DMS53 treated with DMSO at 0.1 percent for 48 hours (cell line): Measurements from ENCODE around the gene SMIM11.
"Not testable (repeated sequence)": the region's sequence is repeated elsewhere in the genome, so short reads cannot be mapped to it uniquely, and the experiment has no call there.

ENCODE experiments used
- DNase-seq: peaks from one replicate; lab custom pipeline; 2025; ENCODE audit not compliant: unreplicated experiment; lab: John Stamatoyannopoulos, UW

SMIM11 gene

DNA sequence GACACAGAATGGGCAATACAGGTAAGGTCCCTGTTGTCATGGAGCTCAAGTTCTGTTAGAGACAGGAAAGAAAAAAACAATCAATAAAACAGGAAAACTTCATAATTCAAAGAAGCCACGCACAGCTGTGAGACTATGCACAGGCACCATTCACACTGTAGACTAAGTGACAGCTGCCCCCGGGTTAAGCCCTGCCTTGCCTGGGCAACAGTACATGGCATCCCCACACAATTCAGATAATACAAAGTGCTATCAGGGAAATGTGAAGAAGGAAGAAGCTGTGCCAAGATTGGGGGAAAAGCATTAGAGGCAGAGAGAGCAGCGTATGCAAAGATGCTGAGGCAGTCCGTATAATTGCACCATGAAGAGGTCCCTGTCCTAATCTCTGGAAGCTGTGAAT, 20.5 kb upstream of the SMIM11 start:
- DNase-seq, result no peak

DNA sequence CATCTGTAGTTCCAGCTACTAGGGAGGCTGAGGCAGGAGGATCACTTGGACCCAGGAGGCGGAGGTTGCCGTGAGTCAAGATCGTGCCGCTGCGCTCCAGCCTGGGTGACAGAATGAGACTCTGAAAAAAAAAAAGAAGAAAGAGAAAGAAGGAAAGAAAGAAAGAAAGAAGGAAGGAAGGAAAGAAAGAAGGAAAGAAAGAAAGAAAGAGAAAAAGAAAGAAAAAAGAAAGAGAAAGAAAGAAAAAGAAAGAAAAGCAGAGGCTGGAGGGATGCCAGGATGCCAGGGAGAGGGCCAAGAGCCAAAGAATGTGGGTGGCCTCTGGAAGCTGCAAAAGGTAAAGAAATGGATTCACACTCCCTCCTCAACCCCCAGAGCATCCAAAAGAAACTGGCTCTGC, 19.7 kb upstream of the SMIM11 start:
- no peak for DNase-seq

DNA sequence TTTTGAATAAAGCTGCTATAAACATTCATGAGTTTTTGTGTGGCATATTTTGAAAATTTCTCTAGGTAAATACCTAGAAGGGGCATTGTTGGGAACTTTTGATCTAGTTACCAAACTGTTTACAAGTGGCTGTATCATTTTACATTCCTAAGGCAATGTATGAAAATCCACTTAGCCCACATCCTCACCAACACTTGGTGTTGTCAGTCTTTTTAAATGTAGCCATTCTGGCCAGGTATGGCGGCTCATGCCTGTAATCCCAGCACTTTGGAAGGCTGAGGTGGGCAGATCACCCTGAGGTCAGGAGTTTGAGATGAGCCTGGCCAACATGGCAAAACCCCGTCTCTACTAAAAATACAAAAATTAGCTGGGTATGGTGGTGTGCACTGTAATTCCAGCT, 17.4 kb upstream of the SMIM11 start:
- DNase-seq, result no peak

DNA sequence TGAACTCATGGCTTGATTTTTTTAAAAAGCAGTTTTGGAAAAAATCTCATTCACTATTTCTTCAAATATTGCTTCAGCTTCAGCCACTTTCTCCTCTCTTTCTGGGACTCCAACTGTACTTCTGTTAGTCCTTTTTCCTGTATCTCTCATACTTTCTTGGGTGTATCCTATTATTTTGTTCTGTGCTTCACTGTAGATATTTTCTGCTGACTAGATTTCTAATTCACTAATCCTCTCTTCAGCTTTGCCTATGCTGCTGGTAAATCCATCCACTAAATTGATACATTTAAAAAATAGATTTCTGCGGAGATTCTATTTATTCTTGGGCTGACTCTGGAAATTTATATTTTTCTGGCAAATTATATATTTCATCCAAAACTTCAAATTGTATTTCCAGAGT, 16.4 kb upstream of the SMIM11 start:
- DNase-seq, result no peak

DNA sequence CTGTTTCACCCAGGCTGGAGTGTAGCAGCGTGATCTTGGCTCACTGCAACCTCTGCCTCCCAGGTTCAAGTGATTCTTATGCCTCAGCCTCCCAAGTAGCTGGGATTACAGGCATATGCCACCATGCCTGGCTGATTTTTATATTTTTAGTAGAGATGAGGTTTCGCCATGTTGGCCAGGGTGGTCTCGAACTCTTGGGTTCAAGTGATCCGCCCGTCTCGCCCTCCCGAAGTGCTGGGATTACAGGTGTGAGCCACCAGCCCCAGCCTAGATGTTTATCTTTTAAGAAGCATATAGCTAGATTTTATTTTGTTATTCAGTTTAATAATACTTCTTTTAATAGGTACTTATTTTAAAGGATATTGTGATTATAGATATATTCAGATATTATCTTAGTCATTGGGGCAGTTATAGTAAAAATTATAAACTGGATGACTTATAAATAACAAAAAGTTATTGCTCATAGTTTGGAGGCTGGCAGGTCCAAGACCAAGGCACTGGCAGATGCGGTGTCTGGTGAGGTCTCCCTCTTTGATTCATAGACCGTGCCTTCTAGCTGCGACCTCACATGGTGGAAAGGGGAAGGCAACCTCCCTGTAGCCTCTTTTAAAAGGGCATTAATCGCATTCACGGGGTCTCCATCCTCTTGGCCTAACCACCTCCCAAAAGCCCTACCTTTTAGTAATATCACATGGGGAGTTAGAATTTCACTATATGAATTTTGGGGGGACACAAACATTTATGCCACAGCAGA, 14.6 kb upstream of the SMIM11 start:
- no peak for DNase-seq

DNA sequence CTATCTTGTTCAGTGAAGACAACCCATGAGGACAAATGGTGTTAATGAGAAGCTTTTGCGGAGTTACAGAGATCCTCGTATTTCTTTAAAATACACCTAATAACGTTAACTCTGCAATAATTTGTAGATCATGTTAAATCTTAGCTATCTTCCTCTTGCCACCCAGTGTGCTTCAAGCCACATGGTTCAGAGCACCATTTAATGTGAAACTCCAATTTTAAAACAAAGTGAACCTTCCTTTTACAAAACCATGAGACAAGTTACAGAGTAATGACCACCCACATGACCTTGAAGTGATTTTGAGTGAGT, 13.2 kb upstream of the SMIM11 start:
- no peak for DNase-seq

DNA sequence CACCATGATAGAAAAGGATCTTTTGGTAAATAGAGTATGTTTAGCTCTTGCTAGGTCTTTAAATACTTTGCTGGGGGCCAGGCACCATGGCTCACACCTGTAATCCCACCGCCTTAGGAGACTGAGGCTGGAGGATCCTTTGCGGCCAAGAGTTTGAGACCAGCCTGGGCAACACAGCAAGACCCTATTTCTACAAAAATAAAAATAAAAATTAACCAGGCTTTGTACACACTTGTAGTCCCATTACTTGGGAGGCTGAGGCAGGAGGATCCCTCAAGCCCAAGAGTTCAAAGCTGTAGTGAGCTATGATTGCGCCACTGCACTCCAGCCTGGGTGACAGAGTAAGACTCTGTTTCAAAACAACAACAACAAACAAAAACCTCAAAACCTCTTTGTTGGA, 12.6 kb upstream of the SMIM11 start:
- no peak for DNase-seq

DNA sequence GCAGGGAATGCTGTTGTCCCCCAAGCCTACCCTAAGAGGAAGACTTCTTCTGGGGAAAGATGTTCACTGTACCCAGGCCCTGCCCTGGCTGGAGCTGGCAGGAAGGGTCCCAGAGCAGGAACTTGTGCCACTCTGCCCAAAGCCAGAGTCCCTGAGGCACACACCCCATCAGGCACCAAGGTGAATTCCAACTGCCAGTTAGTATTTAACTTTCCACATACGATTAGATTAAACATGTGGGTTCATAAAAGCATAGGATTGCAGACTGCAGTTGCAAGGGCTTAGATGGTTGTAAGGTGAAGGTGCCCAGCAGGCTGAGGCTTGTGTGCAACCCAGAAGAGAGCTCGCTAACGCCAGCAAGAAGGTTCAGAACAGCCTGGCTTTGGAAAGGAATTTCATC, 11.6 kb upstream of the SMIM11 start, which contains the start of gene KCNE2:
KCNE2 (plus strand) TSS at position 274 of the 400 bp plus-strand sequence. CDS start 6,473 bp downstream, outside the sequence.
- DNase-seq, result no peak

DNA sequence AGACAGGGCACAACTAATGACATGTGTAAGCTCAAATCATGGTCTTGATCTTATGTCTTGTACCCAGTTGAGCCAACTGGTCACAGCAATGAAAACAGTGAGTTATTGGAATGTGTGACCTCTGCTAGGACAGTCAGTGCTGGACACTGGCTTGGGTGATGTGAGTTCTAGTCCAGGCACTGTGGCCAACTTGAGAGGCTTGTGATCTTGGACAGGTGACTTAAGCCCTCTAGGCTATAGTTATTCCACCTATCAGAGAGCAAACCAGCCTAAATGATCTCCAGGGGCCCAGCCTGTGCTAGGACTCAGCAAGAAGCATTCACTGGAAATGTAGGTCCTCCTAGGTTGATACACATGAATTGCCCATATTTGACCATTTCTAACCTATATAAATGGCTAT, 10.4 kb upstream of the SMIM11 start:
- DNase-seq, result no peak

DNA sequence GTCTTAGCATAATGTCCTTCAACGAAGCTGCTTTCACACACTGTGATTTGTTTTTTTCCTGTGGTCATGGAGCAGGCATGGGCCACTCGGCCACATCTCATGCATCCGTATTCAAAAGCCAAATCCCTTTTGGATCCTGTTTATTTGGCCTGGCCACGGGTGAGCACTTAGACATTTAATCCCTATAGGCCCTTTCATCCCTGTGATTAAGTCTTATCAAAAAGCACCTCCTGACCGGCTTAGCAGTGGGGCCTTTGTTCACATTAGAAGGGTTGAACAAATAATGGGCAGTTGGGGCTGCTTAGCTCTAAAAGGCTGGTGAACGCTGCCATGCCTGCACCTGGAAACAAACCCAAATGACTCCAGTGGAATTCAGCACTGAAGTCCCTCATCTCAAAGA, 9.5 kb upstream of the SMIM11 start:
- no peak for DNase-seq

DNA sequence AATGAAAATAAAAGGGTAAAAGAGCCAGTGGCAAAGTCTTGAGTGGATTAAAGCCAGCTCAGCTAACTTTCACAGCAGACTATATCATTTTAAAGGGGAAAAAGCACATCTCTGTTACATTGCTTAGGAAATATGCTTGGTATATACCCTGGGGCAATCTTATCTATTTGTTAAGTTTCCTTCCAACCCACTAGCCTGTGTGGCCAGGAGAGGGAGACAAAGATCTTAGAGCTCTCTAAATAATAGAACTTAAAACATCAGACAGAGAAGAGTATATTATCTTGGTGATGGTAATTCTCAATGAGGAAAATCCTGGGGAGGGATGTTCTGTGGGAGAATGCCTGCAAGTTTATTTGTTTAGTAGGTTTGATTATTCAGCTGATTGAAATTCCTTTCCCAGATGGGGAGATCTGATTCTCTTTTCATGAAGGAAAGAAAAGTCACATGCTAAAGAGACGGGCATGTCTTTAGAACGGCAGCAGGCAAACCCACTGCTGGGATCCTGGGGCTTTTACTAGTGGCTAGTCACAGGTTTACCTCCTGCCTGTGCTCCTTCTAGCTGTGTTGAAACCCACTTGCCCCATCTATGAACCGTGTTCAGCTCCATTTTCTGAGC, 7.9 kb upstream of the SMIM11 start:
- peak; percentile 19 for DNase-seq

DNA sequence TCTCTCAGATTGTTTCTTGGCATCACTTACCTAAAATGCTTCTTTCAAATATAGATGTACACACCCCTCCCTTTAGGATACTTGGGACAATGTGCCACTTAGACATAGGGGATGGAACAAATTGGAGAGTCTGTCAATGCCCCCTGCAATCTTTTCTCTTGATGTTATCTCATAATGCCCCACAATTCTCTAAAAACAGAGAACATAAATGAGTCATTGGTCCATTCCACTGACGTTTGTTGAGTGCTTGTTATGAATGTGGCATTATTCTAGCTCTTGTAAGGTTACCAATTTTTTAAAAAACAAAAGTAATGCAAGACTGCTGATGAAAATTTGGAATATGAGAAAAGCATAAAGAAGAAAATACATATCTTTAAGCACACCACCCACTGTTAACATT, 5.6 kb upstream of the SMIM11 start:
- DNase-seq, result no peak

DNA sequence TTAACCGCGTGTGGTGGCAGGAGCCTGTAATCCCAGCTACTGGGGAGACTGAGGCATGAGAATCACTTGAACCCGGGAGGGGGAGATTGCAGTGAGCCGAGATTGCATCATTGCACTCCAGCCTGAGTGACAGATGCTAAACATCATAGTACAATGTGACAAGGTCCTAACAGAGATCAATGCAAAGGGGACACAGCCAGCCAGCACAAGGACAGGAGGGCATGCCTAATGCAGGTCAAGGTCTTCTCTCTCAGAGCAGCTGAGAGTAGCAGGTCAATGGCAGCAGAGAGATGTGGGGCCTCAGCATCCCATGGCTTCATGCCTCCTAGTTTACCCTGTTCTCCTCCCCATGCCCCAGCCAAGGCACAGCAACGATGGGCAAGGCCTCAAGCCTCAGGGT, 3.0 kb upstream of the SMIM11 start:
- no peak for DNase-seq

DNA sequence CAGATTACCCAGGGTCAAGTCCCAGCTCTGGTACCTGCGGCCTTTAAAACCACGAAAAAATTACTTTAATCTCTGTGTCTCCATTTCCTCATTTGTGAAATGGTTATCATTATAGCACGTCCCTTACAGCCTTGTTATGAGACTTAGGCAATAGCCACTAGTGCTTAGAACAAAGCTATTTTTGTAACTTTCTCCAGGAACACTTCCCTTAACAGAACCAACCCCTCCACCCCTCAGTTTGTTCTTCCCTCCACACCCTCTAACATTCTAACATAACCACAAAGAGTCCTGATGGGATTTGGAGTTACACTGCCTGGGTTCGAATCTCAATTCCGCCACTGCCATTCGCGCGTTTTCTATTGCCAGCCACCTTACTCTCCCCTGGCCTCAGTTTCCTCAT, 845 bp upstream of the SMIM11 start:
- not testable (repeated sequence) for DNase-seq

DNA sequence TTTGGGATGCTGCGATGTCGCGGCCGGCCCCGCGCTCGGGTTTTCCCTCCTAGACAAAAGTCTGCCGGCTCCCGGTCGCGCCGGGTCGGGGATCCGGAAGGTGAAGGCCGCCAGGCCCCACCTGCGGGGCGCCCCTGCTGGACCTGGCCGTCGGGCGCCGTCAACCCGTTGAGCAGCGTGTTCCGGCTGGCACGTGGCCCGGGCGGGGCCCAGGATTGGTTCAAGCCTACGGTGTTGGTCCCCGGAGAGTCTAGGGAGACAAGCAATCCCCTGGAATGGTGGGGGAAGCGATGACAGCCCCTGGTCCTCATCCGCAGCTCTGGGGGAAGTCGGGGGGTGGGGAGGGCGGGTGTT, 289 bp downstream of the SMIM11 start:
- DNase-seq, result not testable (repeated sequence)

DNA sequence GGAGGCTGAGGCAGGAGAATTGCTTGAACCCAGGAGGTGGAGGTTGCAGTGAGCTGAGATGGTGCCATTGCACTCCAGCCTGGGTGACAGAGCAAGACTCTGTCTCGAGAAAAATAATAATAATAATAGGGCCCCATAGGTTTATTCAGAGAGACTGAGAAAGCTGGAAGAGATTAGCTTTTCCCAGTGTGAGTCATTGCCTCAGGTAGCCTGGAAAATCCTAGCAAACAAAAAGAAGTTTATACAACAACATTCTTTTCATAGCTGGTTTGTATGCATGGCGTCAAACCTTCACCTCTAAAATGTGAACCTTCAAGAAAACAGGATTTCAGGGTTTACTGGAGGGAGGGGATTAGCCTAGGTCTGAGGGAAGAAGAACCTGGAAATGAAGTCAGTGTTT, 7.8 kb downstream of the SMIM11 start:
- DNase-seq, result not testable (repeated sequence)

DNA sequence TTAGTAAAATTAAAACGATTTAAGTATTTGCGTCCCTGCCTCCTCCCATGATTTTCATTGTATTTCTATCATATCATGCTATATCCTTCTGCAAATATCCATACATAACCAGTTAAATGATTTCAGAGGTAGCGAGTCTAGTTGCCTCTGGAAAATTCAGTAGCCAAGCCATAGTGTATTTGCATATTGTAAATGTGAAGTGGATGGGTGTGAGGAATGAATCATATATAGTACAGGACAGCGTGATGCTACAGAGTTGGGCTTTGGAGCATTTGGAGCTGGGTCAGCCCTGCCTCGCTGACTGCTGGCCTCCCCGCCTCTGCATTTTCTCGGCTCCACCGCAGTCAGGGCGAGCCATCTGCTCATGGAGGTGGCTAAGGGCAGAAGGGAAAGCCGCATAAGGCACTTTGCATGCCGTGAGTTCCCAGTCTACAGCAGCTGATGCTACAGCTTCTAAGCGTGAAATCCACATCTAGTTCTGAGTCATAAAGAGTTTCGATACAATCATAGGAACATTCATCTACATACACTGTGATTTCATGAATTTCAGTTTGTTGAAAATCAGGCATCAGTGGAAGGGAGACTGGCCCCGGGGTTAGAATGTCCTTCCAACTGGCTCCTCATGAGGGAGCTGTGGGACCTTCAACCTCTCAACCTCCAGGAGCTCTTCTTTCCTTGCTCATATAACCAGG, 8.6 kb downstream of the SMIM11 start:
- not testable (repeated sequence) for DNase-seq

DNA sequence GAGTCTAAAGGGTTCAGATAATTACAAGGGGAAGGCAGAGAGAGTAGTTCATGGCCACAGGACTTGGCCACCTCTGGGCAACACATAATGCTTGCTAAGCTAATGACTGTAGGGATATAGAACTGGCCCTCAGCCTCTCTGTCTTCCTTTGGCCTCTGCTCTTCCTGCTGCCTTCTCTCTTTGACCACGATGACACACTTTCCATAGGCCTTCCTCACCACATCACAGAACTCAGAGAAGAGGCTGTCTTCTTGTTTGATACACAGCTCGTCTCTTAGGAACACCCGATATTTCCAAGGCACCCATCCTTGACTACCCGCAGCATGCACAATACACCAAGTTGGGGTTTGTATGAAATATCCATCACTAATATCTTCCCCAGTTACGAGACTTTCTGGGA, 25.2 kb downstream of the SMIM11 start:
- DNase-seq, result not testable (repeated sequence)

DNA sequence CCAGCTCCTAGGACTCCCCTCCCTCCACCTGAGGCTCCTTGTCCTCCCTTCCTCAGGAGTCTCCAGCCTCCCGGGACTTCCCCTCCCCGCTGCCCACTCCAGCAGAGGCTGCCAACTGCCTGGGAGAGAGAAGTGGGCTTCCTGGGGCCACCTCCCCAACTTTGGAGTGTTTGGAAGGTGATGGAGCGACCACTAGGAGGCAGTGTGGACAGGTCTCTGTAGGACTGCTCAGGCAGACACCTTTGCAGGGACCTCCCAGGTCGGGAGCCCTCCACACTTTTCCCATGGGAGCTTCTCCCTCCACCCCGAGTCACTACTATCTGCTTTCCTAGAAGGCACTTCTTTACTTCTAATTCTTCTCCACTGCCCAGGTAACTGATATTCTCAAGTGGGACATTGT, 29.4 kb downstream of the SMIM11 start:
- DNase-seq, result not testable (repeated sequence)

DNA sequence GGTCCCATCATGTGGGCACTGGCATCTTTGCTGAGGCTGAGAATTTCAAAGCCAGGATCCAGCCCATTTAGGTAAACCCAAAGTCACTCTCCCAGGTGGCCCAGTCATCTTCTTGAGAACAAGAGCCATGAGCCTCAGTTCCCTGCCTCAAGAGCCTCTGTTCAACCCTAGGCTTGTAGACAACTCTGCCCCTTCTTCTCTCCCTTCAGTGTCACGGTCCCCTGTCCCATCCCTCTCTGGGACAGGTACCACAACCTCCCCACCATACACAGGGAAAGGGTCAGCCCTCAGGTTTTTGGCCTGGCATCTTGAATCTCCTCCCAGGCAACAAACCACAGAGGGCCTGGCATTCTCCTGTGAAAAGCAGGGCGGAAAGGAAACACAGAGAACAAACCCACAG, 30.4 kb downstream of the SMIM11 start:
- DNase-seq, result not testable (repeated sequence)

DNA sequence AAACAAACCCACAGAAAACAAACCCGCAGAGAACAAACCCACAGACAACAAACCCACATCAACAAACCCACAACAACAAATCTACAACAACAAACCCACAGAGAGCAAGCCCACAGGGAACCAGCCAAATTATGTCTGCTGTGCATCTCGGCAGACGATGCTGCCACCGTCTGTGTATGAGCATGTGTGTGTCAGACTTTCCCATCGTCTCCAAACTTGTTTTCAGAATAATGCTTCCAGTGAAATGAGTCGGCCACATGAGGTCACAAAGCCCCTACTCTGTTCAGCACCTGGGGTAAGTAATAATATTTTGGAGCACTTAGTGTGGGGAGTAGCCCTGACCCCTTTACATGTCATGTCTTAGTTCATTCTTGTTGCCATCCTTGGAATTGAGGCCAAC, 30.8 kb downstream of the SMIM11 start:
- not testable (repeated sequence) for DNase-seq

DNA sequence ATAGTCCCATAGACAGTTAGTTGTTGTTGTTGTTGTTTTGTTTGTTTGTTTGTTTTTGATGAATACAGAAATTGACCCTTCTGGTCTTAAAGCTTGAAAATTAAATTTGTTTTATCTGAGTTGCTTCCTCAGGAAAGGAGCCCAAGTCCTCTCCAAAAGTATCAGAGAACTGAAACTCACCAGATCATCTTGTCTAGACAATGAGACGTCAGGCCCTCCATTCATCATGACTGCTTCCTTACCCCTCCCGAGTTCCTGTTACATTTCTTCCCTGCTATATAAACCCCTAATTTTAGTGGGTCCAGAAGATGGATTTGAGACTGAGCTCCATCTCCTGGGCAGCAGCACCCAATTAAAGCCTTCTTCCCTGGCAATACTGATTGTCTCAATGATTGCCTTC, 31.4 kb downstream of the SMIM11 start:
- not testable (repeated sequence) for DNase-seq
